ENCODE measurements around the gene GJD3. TPM values are rescaled to one million over a fixed set of nuclear protein-coding genes. Genes with fewer than 3 reads are reported as not detected.

Gene GJD3
- total and polyA plus RNA-seq, 9 of the 15 experiments (the other 6 are each of a cell fraction or from before 2014, with no cell fraction given) = 0.17 to 0.38 TPM; not detected in 7

GRCh38 chr17:40341808-40342503 is 22.6 kb downstream of the GJD3 start (continued):
- TF ChIP-seq ZC3H8 (IDR thresholded peaks at IDR 0.05) (no peak), BRF2 (IDR thresholded peaks at IDR 0.05; ENCODE audit: borderline replicate concordance, insufficient read depth, insufficient read length) (no peak), SPI1 (IDR thresholded peaks at IDR 0.05; ENCODE audit: borderline replicate concordance, low read depth, low read length) (peak; percentile 46; the same call in 1 of the 2 replicates), NFATC3 (IDR thresholded peaks at IDR 0.05) (no peak), ZFX (CRISPR knock-in tag; IDR thresholded peaks at IDR 0.05) (0 out of 2 replicates have a peak, but pooled peaks have one; percentile 3), POLR3G (IDR thresholded peaks at IDR 0.05; ENCODE audit: extremely low read depth, insufficient read length, insufficient replicate concordance) (no peak), JUN (IDR thresholded peaks at IDR 0.05; ENCODE audit: borderline replicate concordance, low read depth, low read length) (no peak), JUN (CRISPR knock-in tag; IDR thresholded peaks at IDR 0.05; ENCODE audit: borderline replicate concordance) (no peak), TCF7 (IDR thresholded peaks at IDR 0.05; ENCODE audit: borderline replicate concordance) (no peak), XRCC5 (IDR thresholded peaks at IDR 0.05; ENCODE audit: low read depth, low read length) (no peak), STAT6 (CRISPR knock-in tag; IDR thresholded peaks at IDR 0.05) (no peak), RAD21 (CRISPR knock-in tag; conservative IDR thresholded peaks at IDR 0.05 in 1 of 2, IDR thresholded peaks at IDR 0.05 in 1 of 2) (no peak), ZNF449 (CRISPR knock-in tag; IDR thresholded peaks at IDR 0.05) (no peak), ZKSCAN1 (IDR thresholded peaks at IDR 0.05; ENCODE audit: low read depth, low read length) (no peak), ZBTB26 (CRISPR knock-in tag; IDR thresholded peaks at IDR 0.05) (0 out of 2 replicates have a peak, but pooled peaks have one; percentile 22), TAF9B (IDR thresholded peaks at IDR 0.05; ENCODE audit: partially characterized antibody) (no peak), MTA1 (IDR thresholded peaks at IDR 0.05; ENCODE audit: borderline replicate concordance) (no peak), MLLT1 (IDR thresholded peaks at IDR 0.05) (no peak)

Measured in K562 (cell line).